GM12801 (cell line): ENCODE measurements around the gene MBOAT1.

Experiments used
- TF ChIP-seq, protein P1 (sequence below): IDR thresholded peaks from one replicate; pipeline ENCODE4 v1.5.1; 2011; ENCODE audit warnings: control low read depth; ENCODE audit not compliant: insufficient read length; ENCODE audit errors: extremely low read depth

Gene MBOAT1

DNA sequence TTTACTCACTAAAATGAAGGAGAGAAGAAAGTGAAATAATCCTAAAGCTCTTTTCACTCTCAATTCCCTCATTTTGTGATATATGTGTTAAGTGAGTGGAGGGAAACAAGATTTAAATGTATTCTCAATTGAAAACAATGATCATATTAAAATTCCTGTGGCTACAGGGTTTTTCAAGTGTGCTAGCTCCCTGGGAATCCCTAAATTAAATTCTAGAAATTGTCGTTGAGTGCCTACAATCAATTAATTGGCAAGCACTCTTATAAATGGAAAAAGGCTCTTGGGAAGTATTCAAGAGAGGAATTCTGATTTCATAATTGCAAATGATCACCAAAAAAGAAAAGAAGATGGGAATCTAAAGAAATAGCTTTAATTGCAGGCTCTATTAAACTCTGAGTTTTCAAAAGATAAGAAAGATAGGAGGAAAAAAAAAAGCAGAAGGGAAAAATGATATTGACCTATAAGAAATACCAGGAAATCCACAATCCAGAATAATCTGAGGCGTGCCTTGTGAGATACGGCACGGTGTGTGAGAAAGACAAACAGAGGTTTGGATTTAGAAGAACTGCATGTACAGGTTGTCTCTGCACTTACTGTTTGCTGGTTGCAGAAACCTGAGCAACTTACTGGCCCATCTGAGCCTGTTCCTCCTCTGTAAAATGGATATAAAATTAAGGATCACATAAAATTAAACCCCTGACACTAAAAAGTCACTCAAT is 18.3 kb upstream of the MBOAT1 start:
- TF ChIP-seq, protein P1, sequence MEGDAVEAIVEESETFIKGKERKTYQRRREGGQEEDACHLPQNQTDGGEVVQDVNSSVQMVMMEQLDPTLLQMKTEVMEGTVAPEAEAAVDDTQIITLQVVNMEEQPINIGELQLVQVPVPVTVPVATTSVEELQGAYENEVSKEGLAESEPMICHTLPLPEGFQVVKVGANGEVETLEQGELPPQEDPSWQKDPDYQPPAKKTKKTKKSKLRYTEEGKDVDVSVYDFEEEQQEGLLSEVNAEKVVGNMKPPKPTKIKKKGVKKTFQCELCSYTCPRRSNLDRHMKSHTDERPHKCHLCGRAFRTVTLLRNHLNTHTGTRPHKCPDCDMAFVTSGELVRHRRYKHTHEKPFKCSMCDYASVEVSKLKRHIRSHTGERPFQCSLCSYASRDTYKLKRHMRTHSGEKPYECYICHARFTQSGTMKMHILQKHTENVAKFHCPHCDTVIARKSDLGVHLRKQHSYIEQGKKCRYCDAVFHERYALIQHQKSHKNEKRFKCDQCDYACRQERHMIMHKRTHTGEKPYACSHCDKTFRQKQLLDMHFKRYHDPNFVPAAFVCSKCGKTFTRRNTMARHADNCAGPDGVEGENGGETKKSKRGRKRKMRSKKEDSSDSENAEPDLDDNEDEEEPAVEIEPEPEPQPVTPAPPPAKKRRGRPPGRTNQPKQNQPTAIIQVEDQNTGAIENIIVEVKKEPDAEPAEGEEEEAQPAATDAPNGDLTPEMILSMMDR = no peak

DNA sequence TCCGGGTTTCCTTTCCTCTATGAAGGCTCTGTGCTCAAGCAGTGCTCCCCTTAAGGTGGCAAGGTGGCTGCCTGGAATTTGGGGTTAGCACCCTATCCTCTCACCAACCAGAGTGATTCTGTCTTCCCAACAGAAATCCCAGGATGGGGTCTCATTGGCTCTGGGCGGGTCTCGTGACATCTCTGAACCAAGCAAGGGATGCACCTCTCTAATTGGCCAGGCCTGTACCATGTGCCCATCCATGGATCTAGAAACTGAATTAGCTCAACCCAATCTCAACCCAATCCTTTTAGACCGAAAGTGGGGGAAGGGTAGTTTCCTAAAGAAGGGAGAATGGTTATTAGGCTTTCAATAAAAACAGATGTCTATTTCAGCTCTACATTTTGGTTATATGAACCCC is 17.6 kb upstream of the MBOAT1 start:
- TF ChIP-seq, protein P1 = no peak

DNA sequence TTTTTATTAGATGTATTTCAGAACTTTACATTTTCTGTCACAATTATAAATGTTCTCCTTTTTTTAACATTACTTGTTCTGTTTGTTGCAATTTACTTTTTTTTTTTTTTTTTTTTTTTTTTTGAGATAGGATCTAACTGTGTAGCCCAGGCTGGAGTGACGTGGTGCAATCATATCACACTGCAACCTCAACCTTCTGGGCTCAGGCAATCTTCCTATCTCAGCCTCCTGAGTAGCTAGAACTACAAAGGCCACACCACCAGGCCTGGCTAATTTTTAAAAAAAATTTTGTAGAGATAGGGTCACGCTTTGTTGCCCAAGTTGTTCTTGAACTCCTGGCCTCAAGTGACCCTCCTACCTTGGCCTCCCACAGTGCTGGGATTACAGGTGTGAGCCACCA is 15.1 kb upstream of the MBOAT1 start:
- TF ChIP-seq, protein P1 = no peak

DNA sequence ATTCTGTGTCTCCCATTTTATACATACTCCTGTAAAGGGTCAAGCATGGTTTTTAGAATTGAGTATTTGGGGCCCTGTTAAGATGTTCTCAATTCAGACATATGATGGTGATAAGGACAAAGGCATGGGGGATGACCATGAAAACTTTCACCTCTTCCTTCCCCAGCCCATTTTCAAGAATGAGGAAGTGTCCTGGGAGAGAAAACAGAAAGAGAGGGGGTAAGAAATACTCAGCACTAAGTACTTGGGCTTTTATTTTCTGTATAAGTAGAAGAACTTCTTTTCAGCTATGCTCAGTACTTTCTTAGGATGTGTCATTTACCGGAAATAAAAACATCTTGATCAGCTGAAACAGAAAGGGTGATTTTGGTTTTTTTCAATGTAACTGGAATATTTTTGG is 10.9 kb upstream of the MBOAT1 start:
- TF ChIP-seq, protein P1 = no peak

DNA sequence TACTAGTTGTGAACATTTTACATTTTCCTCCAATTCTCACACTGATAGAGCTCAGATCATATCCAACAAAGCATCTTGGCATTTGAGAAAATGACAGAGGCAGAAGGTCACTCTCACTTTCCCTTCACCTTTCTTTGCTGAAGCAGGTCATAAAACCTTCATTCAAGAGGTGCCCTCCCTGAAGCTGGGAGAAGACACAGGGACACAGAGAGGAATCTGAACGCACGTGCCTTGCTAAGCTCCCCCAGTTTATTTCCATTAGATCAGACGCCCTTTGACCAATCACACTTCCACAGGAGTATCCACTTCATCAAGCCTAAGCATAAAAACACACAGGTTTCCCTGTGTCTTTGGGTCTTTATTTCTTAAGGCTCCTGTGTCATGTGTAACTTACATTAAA is 9.2 kb upstream of the MBOAT1 start:
- TF ChIP-seq, protein P1 = no peak

DNA sequence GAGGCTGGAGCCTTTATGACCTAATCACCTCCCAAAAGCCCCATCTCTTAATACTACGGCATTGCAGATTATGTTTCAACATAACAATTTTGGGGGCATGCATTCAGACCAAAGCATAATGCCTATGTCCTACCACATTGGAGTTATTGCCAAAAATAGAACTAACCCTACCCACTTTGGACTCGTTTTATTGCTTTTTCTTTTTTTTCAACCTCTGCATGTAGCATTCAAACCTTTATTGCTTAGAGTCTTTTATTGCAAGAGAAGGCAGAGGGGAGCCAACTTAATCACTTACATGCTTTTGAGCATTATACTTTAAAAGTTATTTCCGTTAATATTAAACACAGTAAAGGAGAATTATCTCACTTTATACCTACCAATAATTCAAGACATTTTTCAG is 8.1 kb upstream of the MBOAT1 start:
- TF ChIP-seq, protein P1 = no peak

DNA sequence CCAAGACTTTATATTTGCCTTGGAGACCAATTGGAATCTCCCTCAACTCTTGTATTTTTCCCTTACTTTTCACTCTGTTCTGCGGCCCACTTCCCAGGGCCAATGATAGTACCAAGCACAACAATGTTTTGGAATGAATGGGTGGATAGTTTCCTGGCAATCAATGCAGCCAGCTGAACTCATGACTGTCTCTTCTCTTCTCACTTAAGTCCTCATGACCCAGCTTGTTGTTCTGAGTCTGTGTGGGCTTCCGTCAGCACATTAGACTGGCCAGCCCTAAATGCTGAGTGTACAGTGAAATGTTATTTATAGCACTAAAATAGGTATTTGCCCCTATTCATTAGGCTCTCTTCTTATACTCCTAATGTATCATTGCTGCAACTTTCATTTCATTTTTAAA is 5.6 kb upstream of the MBOAT1 start:
- TF ChIP-seq, protein P1 = no peak
